GM12874 (cell line): ENCODE data around the gene ESRRA.

ENCODE experiments used
- CTCF ChIP-seq: IDR thresholded peaks from 2 replicates; pipeline ENCODE4 v1.5.1; 2011; ENCODE audit warnings: low read depth, mild to moderate bottlenecking, control low read depth, low read length, moderate library complexity; ENCODE audit not compliant: insufficient read depth

Gene ESRRA

GRCh38 chr11:64305075-64305690 lies at the start of gene ESRRA:
ESRRA (plus strand) TSS chr11:64305524; CDS start chr11:64307180, 1,656 bp downstream.
- no peak for TF ChIP-seq CTCF

- TF ChIP-seq CTCF = no peak
Measured at GRCh38 chr11:64256300-64256699, 49.0 kb upstream of the ESRRA start.

DNA sequence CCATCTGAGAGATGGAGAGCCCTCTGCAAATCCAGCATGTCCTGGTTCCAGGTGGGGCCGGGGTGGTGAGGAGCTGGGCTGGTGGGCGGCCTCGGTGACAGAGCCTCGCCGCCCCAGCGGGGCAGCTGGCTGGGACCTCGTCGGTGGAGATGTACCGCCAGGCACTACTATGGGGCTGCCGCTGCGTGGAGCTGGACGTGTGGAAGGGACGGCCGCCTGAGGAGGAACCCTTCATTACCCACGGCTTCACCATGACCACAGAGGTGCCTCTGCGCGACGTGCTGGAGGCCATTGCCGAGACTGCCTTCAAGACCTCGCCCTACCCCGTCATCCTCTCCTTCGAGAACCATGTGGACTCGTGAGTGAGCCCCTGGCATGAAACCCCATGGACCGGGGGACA lies 47.0 kb upstream of the ESRRA start:
- TF ChIP-seq CTCF = no peak

DNA sequence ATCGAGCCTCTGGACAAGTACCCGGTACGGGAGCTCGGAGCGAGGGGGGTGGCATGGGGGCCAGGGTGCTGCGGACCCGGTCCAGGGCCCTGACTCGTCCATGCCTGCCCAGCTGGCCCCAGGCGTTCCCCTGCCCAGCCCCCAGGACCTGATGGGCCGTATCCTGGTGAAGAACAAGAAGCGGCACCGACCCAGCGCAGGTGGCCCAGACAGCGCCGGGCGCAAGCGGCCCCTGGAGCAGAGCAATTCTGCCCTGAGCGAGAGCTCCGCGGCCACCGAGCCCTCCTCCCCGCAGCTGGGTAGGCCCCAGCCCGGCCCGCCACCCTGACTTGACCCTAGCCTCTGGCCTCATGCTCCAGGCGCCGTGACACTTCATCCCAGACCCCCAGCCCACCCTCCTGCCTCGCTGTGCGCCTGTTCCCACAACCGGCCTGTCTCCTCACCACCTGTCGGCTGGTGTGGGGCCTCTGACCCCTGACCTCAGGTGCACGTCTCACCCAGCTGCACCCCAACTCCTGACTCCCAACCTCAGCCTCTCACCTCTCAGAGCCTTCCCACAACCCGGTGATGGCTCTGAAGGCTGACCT lies 46.3 kb upstream of the ESRRA start:
- TF ChIP-seq CTCF = no peak

DNA sequence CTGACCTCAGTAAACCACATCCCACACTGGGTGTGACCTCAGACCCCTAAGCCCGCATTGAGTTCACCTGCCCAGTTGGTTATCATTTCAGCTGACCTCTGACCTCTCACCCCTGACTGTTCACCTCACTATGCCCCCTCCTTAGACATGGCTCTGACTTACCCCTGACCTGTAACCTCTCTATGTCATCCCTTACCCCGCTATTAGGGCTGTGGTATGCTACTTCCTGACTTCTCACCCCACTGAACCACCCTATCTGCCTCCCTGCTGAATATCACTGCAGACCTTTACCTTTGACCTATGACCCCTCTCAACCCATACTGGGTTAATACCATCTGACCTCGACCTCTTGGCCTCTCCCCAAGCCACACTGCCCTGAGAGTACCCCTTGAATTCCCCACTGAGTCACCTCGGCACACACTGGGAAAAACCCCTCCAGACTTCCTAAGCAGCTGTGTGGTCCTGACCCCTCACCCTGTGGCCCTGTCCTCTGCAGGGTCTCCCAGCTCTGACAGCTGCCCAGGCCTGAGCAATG lies 45.7 kb upstream of the ESRRA start:
- TF ChIP-seq CTCF = no peak

DNA sequence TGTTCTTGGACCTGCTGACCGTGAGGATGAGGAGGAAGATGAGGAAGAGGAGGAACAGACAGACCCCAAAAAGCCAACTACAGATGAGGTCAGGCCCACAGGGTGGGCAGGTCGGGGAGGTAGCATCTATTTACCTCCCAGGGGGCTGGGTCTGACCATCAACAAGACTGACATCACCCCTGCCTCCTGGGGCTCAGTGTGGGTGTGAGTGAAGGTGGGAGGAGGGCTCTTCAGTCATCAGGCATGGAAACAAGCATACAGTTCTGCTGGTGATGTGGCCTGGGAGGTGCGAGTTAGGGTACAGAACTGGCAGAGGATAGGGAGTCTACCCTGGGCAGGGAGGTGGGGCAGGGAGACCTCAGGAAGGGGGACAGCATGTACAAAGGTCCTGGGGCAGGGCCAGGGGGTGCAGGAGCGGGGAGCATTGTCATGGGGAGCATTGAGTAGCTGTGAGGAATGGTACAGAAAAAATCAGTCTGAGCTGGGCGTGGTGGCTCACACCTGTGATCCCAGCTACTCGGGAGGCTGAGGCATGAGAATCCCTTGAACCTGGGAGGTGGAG lies 45.1 kb upstream of the ESRRA start:
- TF ChIP-seq CTCF = no peak

GRCh38 chr11:64261556-64262080 lies 43.7 kb upstream of the ESRRA start:
- no peak for TF ChIP-seq CTCF
